GM18868 (cell line): ENCODE data around the gene SYNGR2.
A peak's percentile ranks its signal among the peaks of the same experiment; 100 is the strongest.

Experiments
- ATAC-seq: cut with Tn5 transposase; IDR thresholded peaks from one replicate; pipeline ENCODE4 v1.9.1; 2021; ENCODE audit warnings: mild to moderate bottlenecking, moderate library complexity; ENCODE audit not compliant: unreplicated experiment

The SYNGR2 gene

DNA sequence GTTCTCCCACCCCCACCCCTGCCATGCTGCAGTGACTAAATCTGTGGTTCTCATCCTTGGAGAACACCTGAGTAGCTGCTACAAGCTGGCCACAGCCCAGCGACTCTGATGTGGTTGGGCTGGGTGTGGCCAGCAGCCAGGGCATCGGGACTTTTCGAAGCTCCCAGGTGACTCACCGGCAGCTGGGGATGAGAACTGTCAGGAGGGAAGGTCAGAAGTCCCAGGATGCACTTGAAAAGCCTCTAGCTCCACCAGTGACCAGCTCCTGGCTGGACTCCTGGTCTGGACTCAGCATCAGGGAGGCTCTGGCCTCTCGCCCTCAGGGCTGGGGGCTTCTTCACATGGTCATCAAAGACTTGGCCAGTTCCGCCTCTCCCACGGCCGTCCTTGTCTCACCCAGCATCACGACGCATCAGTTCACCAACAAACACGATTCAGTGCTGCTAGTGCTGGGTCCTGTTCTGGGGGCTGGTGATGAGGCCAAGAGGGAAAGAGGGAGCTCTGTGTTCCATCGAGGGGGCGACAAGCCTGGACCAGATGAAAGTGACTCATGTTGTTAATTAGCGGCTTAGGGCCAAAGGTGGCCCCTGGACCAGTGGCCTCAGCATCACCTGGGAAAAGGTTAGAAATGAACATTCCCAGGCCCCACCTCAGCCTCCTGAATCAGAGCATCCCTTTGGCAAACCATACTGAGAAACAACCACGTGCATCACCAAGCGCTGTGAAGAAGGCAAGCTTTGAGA is 26.1 kb upstream of the SYNGR2 start:
- ATAC-seq: no peak

DNA sequence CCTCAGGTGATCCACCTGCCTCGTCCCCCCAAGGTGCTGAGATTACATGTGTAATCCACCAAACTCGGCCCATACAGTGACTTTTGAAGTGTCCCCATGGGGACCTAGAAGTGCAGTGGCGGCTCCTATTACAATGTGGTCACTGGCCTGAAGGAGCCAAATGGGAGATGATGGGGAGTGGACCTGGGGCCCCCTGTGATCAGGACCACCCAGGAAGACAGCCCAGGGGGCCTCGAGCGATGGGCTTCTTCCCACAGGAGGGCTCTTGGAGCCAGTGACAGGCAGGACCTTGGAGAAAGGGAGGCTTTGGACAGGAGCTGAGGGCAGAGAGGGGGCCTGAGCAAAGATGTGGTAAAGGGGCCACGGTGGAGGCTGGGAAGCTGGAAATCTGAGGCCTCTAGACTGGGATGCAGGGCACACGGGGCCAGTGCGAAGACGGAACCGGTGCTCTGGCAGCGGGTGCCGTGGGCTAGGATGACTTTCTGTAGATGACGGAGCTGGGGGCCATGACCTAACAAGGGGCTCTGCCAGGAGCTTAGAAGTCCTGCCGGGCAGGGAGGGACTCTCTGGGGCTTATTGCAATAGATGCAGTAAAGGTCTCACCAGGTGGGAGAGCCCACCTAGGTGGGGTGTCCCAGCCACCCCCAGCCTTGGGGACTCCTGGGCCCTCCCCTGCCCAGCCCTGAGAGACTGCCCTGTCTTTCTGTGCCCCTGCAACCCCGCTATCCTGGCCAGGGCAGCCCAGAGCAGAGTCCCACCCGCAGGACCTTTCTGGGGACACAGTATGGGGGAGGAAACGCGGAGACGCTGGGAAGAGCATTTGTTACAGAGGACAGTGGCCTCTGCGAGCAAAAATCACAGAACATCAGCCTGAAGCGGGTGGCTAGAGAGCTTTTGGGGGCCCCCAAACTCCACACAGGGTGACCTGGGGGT is 24.9 kb upstream of the SYNGR2 start:
- no peak for ATAC-seq

DNA sequence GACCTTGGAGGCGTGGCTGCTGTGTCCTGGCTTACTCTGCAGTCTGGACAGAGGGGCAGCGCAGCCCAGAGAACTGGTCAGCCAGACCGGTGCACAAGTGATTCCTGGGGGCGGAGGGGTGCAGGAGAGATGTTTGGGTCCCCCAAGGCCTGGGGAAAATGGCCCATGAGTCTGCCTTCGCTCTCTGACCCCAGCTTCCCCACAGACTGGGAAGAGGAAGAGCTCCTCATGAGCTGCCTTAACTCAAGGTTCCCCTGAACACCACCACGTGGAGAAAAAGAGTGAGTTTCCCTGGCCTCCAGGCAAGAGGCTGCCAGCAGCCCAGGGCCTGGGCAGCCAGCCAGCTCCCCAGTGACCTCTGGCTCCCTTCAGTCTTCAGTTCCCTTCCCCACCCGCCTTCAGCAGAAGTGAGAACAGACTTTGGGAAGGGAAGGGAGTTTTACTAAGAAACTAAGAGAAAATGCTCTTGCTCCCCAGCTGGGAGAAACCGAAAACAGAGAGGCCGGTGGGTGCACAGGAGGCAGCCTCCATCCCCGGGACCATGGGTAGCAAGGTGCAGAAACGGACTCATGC is 24.1 kb upstream of the SYNGR2 start:
- no peak for ATAC-seq

DNA sequence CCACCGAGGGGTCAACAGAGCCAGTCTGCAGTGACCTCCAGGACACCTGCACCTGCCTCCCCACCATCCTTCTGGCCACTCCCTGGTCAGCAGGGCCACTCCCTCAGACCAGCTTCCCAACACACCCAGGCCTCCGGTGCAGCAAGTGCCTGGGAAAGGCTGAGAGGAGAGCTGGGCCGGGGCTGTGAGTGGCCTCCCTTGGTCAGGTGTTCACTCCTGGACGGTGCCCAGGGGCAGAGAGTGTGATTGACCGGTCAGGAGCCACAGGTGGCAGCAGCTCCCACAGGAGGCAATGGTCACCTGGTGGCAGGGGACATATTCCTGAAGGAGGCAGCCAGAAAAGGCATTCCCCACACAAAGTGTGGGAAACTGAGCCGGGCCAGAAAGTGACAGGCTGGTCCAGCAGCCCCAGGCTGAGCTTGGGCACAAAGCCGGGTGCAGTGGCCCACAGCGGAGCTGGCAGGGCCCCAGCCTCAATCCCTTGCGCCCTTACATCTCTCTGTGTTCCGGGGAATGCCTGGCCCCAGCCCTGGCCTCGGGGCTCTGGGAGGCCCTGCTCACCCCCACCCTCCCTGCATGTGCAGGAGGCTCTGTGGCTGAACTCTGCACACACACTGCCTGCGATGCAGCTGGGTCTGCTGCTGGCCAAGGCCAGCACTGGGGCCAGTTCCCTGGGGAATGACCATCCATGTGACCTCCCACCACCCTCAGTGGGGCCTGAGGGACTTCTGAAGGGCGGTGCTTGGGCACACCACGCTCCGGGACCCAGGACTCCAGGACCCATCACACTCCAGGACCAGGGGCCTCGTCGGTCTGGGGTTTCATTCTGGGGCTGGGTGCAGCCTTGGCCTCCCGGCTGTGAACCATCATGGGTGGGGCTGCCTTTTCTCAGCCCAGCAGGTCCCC is 23.4 kb upstream of the SYNGR2 start:
- no peak for ATAC-seq

DNA sequence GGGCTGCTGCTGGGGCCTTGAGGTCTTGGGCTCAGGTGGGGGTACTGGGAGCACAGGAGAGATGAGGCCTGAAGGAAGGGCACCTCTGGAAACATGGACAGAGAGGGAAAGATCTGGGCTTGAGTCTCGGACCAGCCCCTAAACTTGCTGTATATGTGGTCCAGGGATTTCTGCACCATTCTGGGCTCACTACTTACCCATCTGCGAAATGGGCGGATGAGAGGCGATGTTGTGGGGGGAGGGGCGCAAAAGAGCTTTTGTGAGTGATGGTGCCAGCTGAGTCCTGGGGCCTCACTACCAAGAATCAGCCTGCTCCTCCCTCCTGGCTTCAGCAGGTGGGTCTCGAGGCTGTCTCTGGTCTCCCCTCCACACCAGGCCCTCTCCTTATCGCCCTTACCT is 21.9 kb upstream of the SYNGR2 start:
- no peak for ATAC-seq

DNA sequence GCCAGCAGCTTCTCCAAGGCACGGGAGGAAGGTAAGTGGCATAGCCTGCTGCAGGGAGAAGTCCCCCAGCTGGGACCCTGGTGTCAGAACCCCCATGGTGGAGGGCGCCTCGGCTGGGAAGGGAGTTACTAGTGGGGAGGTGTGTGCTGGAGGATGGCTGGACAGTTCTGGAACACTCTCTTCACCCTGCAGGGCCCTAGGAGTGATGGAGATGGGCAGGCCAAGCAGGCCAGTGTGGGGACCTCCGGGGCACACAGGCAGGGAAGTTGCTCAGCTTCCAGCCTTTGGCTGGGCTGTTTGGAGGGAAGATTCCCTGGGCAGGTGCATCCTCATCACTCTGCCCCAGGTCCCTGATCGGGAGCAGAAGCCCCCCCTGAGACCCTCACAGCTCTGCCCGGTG is 21.5 kb upstream of the SYNGR2 start:
- ATAC-seq: no peak

DNA sequence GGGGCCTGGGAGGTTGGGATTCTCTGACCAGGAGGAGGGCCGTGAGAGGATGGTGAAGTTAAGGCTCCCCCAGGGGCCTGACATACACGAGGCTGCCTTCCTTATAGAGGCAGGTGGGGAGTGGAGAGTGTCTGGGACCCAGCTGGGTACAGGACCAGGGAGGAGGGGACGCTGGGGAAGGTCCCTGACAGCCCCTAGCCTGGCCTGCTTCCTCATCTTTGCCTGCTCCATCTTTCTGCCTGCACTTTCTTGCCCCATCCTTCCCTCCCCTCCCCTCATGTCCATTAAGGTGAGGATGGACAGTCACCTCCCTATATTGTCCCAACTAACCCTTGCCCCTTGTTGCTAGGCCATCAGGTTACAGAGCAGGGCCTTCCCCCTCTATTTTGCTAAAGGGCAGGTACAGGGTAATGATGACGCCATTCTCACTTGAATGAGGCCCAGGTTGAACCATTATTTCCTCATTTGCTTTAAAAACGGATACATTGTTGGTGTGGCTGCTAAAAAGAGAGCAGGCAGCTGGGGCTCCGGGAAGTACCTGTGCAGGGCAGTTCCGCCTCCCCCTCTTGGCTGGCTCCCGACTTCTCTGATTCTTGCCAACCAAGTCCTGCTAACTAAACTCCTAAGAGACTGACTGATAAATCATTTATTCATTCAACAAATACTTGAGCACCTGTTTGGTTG is 20.9 kb upstream of the SYNGR2 start:
- ATAC-seq: no peak

DNA sequence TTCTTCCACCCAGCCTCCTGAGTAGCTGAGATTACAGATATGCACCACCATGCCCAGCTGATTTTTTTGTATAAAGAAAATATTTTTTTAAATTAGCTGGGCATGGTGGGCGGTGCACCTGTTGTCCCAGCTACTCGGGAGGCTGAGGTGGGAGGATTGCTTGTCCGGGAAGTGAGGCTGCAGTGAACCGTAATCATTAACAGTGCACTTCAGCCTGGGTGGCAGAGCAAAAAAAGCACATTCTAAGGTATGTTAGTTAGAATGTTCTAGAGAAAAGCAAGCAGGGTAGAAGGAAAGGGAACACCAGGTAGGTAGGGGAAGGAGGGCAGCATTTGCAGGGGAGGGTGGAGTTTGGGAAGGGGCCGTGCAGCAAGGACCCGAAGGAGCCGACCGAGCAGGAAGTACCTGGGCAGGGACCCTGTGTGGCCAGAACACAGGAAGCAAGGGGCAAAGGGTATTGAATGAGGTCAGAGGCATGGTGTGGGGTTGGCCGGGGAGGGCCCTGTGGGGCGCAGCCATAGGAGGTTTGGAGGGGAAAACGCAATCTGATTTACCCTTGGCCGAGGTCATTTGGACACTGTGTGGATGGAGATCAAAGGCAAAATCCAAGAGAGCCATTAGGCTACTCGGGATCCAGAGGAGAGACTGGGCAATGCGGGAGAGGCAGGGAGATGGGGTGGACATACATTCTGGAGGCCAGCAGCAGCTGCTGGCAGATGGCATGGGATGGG is 19.9 kb upstream of the SYNGR2 start:
- no peak for ATAC-seq

DNA sequence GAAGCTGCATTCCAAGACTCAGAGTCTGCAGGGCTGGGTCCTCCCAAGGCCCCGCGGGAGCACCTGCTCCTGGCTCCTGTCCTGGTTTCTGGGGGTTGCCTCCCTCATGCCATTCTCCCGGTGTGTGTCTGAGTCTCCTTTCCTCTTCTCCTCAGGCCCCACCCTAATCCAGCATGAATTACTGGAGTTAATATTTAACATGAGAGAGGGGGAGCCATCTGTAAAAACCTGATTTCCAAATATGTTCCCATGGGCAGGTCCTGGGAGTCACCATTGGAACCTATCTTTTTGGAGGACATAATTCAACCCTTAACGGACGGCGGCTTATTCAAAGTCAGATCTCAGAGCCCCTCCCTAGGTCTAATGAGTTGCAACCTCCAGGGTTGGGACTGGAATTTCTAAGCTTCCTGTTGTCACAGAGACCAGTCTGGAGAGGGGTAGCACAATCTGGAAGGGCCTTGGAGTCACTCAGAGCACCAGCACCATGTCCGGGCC is 16.8 kb upstream of the SYNGR2 start:
- no peak for ATAC-seq

DNA sequence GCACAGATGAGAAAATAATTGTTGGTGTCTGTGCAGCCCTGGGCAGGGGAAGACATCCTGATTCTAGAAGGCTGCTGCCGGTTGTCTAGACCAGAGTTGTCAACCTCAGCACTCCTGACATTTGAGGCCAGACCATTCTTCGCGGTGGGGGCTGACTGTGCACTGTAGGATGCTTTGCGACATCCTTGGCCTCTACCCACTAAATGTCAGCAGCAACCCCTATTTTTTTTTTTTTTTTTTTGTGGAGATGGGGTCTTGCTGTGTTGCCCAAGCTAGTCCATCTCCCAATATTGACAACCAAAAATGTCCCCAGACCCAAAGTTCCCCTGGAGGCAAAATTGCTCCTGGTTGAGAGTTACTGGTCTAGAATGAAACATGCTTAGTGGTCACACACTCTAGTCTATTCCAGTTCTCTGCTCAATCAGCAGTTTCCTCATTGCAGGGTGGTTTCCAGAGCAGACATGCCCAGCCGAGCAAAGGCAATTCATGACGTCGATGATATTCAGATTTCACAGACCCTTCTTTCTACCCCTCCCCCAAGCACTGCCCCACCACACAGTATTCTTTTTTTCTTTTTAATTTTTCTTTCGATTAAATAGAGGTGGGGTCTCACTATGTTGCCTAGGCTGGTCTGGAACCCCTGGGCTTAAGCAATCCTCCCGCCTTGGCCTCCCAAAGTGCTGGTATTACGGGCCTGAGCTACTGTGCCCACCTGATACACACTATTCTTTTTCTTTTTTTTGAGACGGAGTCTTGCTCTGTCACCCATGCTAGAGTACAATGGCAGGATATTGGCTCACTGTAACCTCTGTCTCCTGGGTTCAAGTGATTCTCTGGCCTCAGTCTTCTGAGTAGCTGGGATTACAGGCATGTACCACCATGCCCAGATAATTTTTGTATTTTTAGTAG is 13.2 kb upstream of the SYNGR2 start:
- no peak for ATAC-seq

DNA sequence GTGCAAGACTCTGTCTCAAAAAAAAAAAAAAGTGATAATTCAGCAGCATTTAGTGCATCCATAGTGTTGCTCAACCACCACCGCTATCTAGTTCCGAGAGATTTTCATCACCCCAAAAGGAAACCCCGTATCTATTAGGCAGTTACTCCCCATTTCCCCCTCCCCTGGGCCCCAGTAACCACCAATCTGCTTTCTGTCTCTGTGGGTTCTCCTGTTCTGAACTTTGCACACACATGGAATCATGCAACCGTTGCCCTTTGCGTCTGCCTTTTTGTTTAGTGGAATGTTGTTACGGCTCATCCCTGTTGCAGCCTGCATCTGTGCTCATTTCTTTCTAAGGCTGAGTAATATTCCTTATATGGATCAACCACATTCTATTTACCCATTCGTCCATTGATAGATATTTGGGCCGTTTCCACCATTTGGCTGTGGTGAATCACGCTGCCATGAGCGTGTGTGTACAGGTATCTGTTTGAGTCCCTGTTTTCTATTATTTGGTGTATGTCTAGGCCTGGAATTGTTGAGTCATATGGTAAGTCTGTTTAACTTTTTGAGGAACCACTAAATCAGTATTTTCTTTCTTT is 8.7 kb upstream of the SYNGR2 start:
- peak; percentile 57 for ATAC-seq

DNA sequence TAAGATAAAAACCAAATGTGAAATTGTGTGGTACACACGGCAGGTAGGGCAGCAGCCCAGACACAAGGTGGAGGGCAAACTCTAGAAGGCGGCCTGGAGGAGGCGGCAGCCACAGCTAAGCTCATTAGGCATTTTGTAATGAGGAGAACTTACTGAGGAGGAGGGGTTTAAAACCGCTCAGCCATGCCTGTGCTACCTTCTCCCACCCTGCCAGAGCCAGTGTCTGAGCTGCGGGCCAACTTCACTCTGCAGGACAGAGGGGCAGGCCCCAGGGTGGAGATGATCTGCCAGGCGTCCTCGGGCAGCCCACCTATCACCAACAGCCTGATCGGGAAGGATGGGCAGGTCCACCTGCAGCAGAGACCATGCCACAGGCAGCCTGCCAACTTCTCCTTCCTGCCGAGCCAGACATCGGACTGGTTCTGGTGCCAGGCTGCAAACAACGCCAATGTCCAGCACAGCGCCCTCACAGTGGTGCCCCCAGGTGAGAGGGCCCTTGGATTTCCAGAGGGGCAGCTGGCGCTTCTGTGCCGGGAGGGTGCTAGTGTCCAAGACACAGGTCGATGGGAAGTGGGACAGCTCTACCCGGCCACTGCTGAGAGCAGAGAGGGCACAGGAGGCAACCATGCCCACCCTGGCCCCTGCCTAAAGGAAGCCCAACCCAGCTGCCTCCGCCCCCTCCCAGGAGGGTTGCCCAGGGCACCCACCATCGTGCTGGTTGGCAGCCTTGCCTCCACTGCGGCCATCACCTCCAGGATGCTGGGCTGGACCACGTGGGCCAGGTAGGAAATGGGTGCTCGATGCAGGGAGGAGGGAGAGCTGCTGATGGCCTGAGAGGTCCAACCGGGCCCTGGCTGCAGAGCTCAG is 4.3 kb upstream of the SYNGR2 start:
- no peak for ATAC-seq

DNA sequence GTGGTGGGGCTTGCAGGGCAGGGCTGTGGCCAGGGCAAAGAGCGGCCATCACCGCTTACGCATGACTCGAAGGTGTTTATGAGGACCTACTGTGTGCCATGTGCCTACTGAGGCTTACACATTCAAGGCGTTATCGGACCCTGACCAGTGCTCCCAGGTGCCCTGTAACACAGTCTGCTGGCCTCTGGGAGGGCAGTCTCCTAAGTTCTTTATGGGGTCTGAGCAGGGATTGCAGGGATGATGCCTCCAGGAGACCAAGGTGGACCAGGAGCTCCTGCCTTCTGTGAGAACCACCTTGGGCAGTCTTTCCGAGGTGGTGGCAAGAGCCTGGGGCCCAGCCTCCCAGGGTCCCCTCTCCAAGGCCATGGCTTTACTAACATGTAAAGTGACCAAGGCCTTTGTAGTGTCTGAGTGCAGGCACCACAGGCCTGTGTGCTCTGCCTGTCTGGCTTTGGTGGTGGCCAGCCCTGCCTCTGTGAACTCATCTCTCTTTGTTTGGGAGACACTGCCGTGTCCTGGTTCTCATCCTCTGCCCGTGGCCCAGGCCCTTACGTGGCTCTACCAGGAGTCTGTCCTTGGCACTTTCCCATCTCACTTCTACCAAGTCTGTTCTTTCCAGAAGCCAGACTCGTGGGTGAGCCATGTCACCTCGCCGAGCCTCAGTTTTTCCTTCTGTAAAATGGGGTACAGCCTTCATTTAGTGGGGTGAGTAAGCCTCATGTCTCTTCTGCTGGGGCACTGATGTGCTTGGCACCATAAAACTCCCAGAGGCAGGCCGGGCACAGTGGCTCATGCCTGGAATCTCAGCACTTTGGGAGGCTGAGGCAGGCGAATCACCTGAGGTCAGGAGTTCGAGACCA is 3.4 kb upstream of the SYNGR2 start:
- ATAC-seq: no peak

DNA sequence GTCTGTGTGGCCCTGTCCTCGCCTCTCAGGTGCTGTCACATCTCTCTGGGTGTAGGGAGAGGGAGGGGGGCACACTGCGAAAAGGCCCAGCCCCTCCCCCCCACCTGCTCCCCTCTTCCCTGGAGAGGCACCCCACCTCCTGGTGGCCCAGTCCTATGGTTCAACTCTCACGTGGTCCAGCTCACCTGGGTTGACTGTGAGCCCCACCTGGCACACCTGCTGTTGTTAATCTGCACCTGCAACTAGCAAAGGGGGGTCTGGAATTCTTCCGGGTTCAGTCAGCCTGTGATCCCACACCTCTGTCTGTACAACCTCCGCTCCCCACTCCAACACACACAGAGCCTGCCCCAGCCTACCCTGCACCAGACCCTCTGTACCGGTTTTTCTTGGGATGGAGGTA is 2.0 kb upstream of the SYNGR2 start:
- ATAC-seq: no peak

DNA sequence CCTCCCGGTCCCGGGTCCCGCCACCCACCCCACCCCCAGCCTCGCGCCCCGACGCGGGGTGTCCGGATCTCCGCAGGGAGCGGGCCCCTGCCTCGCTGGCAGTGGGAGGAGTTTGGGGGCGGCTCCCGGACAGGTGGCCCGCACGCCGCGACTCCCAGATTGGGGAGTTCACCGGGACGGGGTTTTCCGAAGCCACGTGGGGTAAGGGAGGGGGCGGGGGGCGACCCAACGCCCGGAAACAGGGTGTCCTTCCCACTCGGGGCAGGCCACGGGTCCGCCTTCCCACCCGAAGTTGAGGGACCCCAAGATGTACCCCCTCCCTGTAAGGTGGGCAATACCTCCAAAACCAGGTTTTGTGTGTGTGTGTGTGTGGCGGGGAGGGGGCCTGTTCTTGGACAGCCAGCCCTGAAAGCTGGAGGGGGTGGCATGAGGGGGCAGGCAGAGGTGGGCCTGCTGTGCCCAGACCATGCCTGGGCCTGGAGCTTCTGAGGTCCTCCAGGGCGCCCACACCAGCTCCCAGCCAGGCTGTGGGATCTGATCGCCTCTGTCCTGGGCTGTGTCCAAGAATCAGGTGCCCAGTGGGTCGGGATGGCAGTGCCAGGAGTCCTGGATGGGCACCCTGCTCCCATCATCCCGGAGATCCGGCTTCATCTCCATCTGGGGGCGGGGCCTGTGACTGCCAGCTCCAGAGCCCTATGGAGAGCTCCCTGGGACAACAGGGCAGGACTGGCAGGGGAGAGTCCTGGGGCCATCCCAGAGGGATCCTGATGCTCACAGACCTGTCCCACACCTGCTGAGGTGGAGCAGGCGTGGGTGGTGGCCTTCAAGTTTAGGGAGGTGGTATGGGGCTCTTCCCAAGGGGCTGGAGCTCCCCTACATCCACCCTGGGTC is 767 bp downstream of the SYNGR2 start:
- no peak for ATAC-seq
